Measurements from ENCODE around the gene CFAP61.

Gene CFAP61

GRCh38 chr20:20024942-20025341 lies 27.4 kb upstream of the CFAP61 start:
- Histone ChIP-seq H3K79me2 (ENCODE audit: insufficient read depth, low read length) (peaks cover 76% of the 10 kb centered on the region), H3K4me2 (ENCODE audit: low read depth, low read length, poor library complexity, severe bottlenecking) (no peak overlapping the region), H3K9me2 (replicated peaks; ENCODE audit: low read depth, low read length) (no peaks in the 10 kb centered on the region), H3K27me3 (ENCODE audit: insufficient read depth, low read length, poor library complexity, severe bottlenecking) (no peaks in the 10 kb centered on the region), H2AFZ (ENCODE audit: low read length) (no peak overlapping the region), H4K20me1 (ENCODE audit: insufficient read depth, low read length, poor library complexity, severe bottlenecking) (peaks cover 32% of the 10 kb centered on the region), H3K9me3 (ENCODE audit: insufficient read depth, low read depth, low read length) (no peaks in the 10 kb centered on the region), H3F3A (ENCODE audit: low read depth) (no peaks in the 10 kb centered on the region), H3K4me1 (ENCODE audit: insufficient read depth, low read length, poor library complexity, severe bottlenecking) (peaks cover 32% of the 10 kb centered on the region), H3K36me3 (ENCODE audit: insufficient read depth, low read length) (peaks cover 39% of the 10 kb centered on the region; the same call in 1 of the 2 replicates), H3K9ac (ENCODE audit: low read depth, low read length, poor library complexity, severe bottlenecking) (no peak overlapping the region), H3K4me3 (ENCODE audit: low read length, poor library complexity, severe bottlenecking) (no peak overlapping the region)
- TF ChIP-seq CTCF (conservative IDR thresholded peaks at IDR 0.05; ENCODE audit: low read length) (no peak), EZH2phosphoT487 (IDR thresholded peaks at IDR 0.05; ENCODE audit: borderline replicate concordance) (no peak)

GRCh38 chr20:20027284-20027683 lies 25.0 kb upstream of the CFAP61 start:
- H3K9me3 ChIP-seq (ENCODE audit: insufficient read depth, low read depth, low read length) = no peaks in the 10 kb centered on the region

GRCh38 chr20:20031790-20032189 lies 20.5 kb upstream of the CFAP61 start:
- no peaks in the 10 kb centered on the region for H3K9me3 ChIP-seq (ENCODE audit: insufficient read depth, low read depth, low read length)
- no peaks in the 10 kb centered on the region for H3K4me1 ChIP-seq (ENCODE audit: insufficient read depth, low read length, poor library complexity, severe bottlenecking)
- H2AFZ ChIP-seq (ENCODE audit: low read length) = no peak overlapping the region
- no peak overlapping the region for H3K9ac ChIP-seq (ENCODE audit: low read depth, low read length, poor library complexity, severe bottlenecking)
- no peak overlapping the region for H3K4me3 ChIP-seq (ENCODE audit: low read length, poor library complexity, severe bottlenecking)
- H3K4me2 ChIP-seq (ENCODE audit: low read depth, low read length, poor library complexity, severe bottlenecking) = no peak overlapping the region
- TF ChIP-seq CTCF (conservative IDR thresholded peaks at IDR 0.05; ENCODE audit: low read length) (no peak), EZH2phosphoT487 (IDR thresholded peaks at IDR 0.05; ENCODE audit: borderline replicate concordance) (no peak)
- peaks cover 6% of the 10 kb centered on the region for H4K20me1 ChIP-seq (ENCODE audit: insufficient read depth, low read length, poor library complexity, severe bottlenecking)
- H3F3A ChIP-seq (ENCODE audit: low read depth) = no peaks in the 10 kb centered on the region
- H3K36me3 ChIP-seq (ENCODE audit: insufficient read depth, low read length) = peaks cover 94% of the 10 kb centered on the region
- H3K79me2 ChIP-seq (ENCODE audit: insufficient read depth, low read length) = peaks cover 8% of the 10 kb centered on the region
- no peaks in the 10 kb centered on the region for H3K9me2 ChIP-seq (replicated peaks; ENCODE audit: low read depth, low read length)
- no peaks in the 10 kb centered on the region for H3K27me3 ChIP-seq (ENCODE audit: insufficient read depth, low read length, poor library complexity, severe bottlenecking)

More at GRCh38 chr20:20027284-20027683, 25.0 kb upstream of the CFAP61 start:
- Histone ChIP-seq H3K4me3 (ENCODE audit: low read length, poor library complexity, severe bottlenecking) (no peak overlapping the region), H3K27me3 (ENCODE audit: insufficient read depth, low read length, poor library complexity, severe bottlenecking) (no peaks in the 10 kb centered on the region), H3K4me2 (ENCODE audit: low read depth, low read length, poor library complexity, severe bottlenecking) (no peak overlapping the region), H3K36me3 (ENCODE audit: insufficient read depth, low read length) (peaks cover 59% of the 10 kb centered on the region), H3K9ac (ENCODE audit: low read depth, low read length, poor library complexity, severe bottlenecking) (no peak overlapping the region), H3K4me1 (ENCODE audit: insufficient read depth, low read length, poor library complexity, severe bottlenecking) (peaks cover 10% of the 10 kb centered on the region), H2AFZ (ENCODE audit: low read length) (no peak overlapping the region), H3F3A (ENCODE audit: low read depth) (no peaks in the 10 kb centered on the region), H3K9me2 (replicated peaks; ENCODE audit: low read depth, low read length) (no peaks in the 10 kb centered on the region), H3K79me2 (ENCODE audit: insufficient read depth, low read length) (peaks cover 53% of the 10 kb centered on the region), H4K20me1 (ENCODE audit: insufficient read depth, low read length, poor library complexity, severe bottlenecking) (peaks cover 24% of the 10 kb centered on the region)
- TF ChIP-seq CTCF (conservative IDR thresholded peaks at IDR 0.05; ENCODE audit: low read length) (no peak), EZH2phosphoT487 (IDR thresholded peaks at IDR 0.05; ENCODE audit: borderline replicate concordance) (no peak)

Measured in Loucy (cell line).